ENCODE data around the gene CPB1. TPM values are rescaled to one million over a fixed set of nuclear protein-coding genes. Genes with fewer than 3 reads are reported as not detected.

The CPB1 gene
- total RNA-seq, 1 experiment from 2014 or later: not detected

- H3K4me1 ChIP-seq (ENCODE audit: low read length): no peaks in the 10 kb centered on the region
- H3K27me3 ChIP-seq (ENCODE audit: low read length): no peaks in the 10 kb centered on the region
- no peaks in the 10 kb centered on the region for H3K36me3 ChIP-seq (ENCODE audit: insufficient read depth, low read length)
- H2AFZ ChIP-seq (ENCODE audit: low read length): no peak overlapping the region
- no peak for DNase-seq
- no peaks in the 10 kb centered on the region for H4K20me1 ChIP-seq (ENCODE audit: insufficient read depth, low read depth, low read length)
- H3K9ac ChIP-seq (ENCODE audit: low read length): no peak overlapping the region
- no peaks in the 10 kb centered on the region for H3K79me2 ChIP-seq (ENCODE audit: low read length)
- no peak overlapping the region for H3K4me2 ChIP-seq (ENCODE audit: low read depth, low read length, poor library complexity, severe bottlenecking)
- H3K9me2 ChIP-seq (replicated peaks; ENCODE audit: insufficient read depth, low read length): no peaks in the 10 kb centered on the region
- no peak overlapping the region for H3K4me3 ChIP-seq (ENCODE audit: low read length)
- no peaks in the 10 kb centered on the region for H3K9me3 ChIP-seq (ENCODE audit: low read length)
- no peak overlapping the region for H3K27ac ChIP-seq (ENCODE audit: low read length)
These were observed 50.5 kb downstream of the CPB1 start for GRCh38 chr3:148878095-148878494.

GRCh38 chr3:148879256-148879655 is 51.6 kb downstream of the CPB1 start:
- no peaks in the 10 kb centered on the region for H3K36me3 ChIP-seq (ENCODE audit: insufficient read depth, low read length)
- H3K9ac ChIP-seq (ENCODE audit: low read length): no peak overlapping the region
- H4K20me1 ChIP-seq (ENCODE audit: insufficient read depth, low read depth, low read length): no peaks in the 10 kb centered on the region
- no peak overlapping the region for H3K4me2 ChIP-seq (ENCODE audit: low read depth, low read length, poor library complexity, severe bottlenecking)
- H2AFZ ChIP-seq (ENCODE audit: low read length): no peak overlapping the region
- H3K4me3 ChIP-seq (ENCODE audit: low read length): no peak overlapping the region
- H3K4me1 ChIP-seq (ENCODE audit: low read length): no peaks in the 10 kb centered on the region
- no peak for DNase-seq
- H3K9me2 ChIP-seq (replicated peaks; ENCODE audit: insufficient read depth, low read length): no peaks in the 10 kb centered on the region
- H3K9me3 ChIP-seq (ENCODE audit: low read length): no peaks in the 10 kb centered on the region
- H3K27me3 ChIP-seq (ENCODE audit: low read length): no peaks in the 10 kb centered on the region
- H3K79me2 ChIP-seq (ENCODE audit: low read length): no peaks in the 10 kb centered on the region
- H3K27ac ChIP-seq (ENCODE audit: low read length): no peak overlapping the region

- no peaks in the 10 kb centered on the region for H3K9me2 ChIP-seq (replicated peaks; ENCODE audit: insufficient read depth, low read length)
- peak; percentile 56 for DNase-seq
- no peaks in the 10 kb centered on the region for H3K27me3 ChIP-seq (ENCODE audit: low read length)
- no peak overlapping the region for H2AFZ ChIP-seq (ENCODE audit: low read length)
- H3K9me3 ChIP-seq (ENCODE audit: low read length): no peaks in the 10 kb centered on the region
- H3K9ac ChIP-seq (ENCODE audit: low read length): no peak overlapping the region
- H3K79me2 ChIP-seq (ENCODE audit: low read length): no peaks in the 10 kb centered on the region
- H3K4me2 ChIP-seq (ENCODE audit: low read depth, low read length, poor library complexity, severe bottlenecking): no peak overlapping the region
- H3K4me1 ChIP-seq (ENCODE audit: low read length): no peaks in the 10 kb centered on the region
- no peaks in the 10 kb centered on the region for H4K20me1 ChIP-seq (ENCODE audit: insufficient read depth, low read depth, low read length)
- H3K36me3 ChIP-seq (ENCODE audit: insufficient read depth, low read length): no peaks in the 10 kb centered on the region
- no peak overlapping the region for H3K27ac ChIP-seq (ENCODE audit: low read length)
- no peak overlapping the region for H3K4me3 ChIP-seq (ENCODE audit: low read length)
These were observed 53.1 kb downstream of the CPB1 start for GRCh38 chr3:148880681-148881080.

- Histone ChIP-seq H3K79me2 (ENCODE audit: low read length) (no peaks in the 10 kb centered on the region), H3K36me3 (ENCODE audit: insufficient read depth, low read length) (no peaks in the 10 kb centered on the region), H3K4me1 (ENCODE audit: low read length) (no peaks in the 10 kb centered on the region), H3K27ac (ENCODE audit: low read length) (no peak overlapping the region), H3K4me2 (ENCODE audit: low read depth, low read length, poor library complexity, severe bottlenecking) (no peak overlapping the region), H3K9me3 (ENCODE audit: low read length) (no peaks in the 10 kb centered on the region), H2AFZ (ENCODE audit: low read length) (no peak overlapping the region), H3K9me2 (replicated peaks; ENCODE audit: insufficient read depth, low read length) (no peaks in the 10 kb centered on the region), H4K20me1 (ENCODE audit: insufficient read depth, low read depth, low read length) (no peaks in the 10 kb centered on the region), H3K9ac (ENCODE audit: low read length) (no peak overlapping the region), H3K27me3 (ENCODE audit: low read length) (no peaks in the 10 kb centered on the region), H3K4me3 (ENCODE audit: low read length) (no peak overlapping the region)
- DNase-seq: no peak
These were observed 53.7 kb downstream of the CPB1 start for GRCh38 chr3:148881286-148881685.

- Histone ChIP-seq H4K20me1 (ENCODE audit: insufficient read depth, low read depth, low read length) (no peaks in the 10 kb centered on the region), H3K27ac (ENCODE audit: low read length) (no peak overlapping the region), H2AFZ (ENCODE audit: low read length) (no peak overlapping the region), H3K9me2 (replicated peaks; ENCODE audit: insufficient read depth, low read length) (no peaks in the 10 kb centered on the region), H3K36me3 (ENCODE audit: insufficient read depth, low read length) (no peaks in the 10 kb centered on the region), H3K4me2 (ENCODE audit: low read depth, low read length, poor library complexity, severe bottlenecking) (no peak overlapping the region), H3K79me2 (ENCODE audit: low read length) (no peaks in the 10 kb centered on the region), H3K9ac (ENCODE audit: low read length) (no peak overlapping the region), H3K27me3 (ENCODE audit: low read length) (no peaks in the 10 kb centered on the region), H3K4me3 (ENCODE audit: low read length) (no peak overlapping the region), H3K9me3 (ENCODE audit: low read length) (no peaks in the 10 kb centered on the region), H3K4me1 (ENCODE audit: low read length) (no peaks in the 10 kb centered on the region)
- no peak for DNase-seq
These were observed 54.7 kb downstream of the CPB1 start for GRCh38 chr3:148882288-148882687.

GRCh38 chr3:148883163-148883562 is 55.6 kb downstream of the CPB1 start:
- no peak overlapping the region for H2AFZ ChIP-seq (ENCODE audit: low read length)
- no peak overlapping the region for H3K9ac ChIP-seq (ENCODE audit: low read length)
- no peaks in the 10 kb centered on the region for H3K27me3 ChIP-seq (ENCODE audit: low read length)
- no peaks in the 10 kb centered on the region for H4K20me1 ChIP-seq (ENCODE audit: insufficient read depth, low read depth, low read length)
- no peaks in the 10 kb centered on the region for H3K4me1 ChIP-seq (ENCODE audit: low read length)
- no peaks in the 10 kb centered on the region for H3K79me2 ChIP-seq (ENCODE audit: low read length)
- no peaks in the 10 kb centered on the region for H3K36me3 ChIP-seq (ENCODE audit: insufficient read depth, low read length)
- H3K27ac ChIP-seq (ENCODE audit: low read length): no peak overlapping the region
- DNase-seq: no peak
- H3K4me2 ChIP-seq (ENCODE audit: low read depth, low read length, poor library complexity, severe bottlenecking): no peak overlapping the region
- no peak overlapping the region for H3K4me3 ChIP-seq (ENCODE audit: low read length)
- no peaks in the 10 kb centered on the region for H3K9me2 ChIP-seq (replicated peaks; ENCODE audit: insufficient read depth, low read length)
- no peaks in the 10 kb centered on the region for H3K9me3 ChIP-seq (ENCODE audit: low read length)

GRCh38 chr3:148884261-148884660 is 56.6 kb downstream of the CPB1 start:
- Histone ChIP-seq H3K9me2 (replicated peaks; ENCODE audit: insufficient read depth, low read length) (no peaks in the 10 kb centered on the region), H3K4me3 (ENCODE audit: low read length) (no peak overlapping the region), H3K36me3 (ENCODE audit: insufficient read depth, low read length) (no peaks in the 10 kb centered on the region), H3K9me3 (ENCODE audit: low read length) (no peaks in the 10 kb centered on the region), H3K27me3 (ENCODE audit: low read length) (no peaks in the 10 kb centered on the region), H4K20me1 (ENCODE audit: insufficient read depth, low read depth, low read length) (no peaks in the 10 kb centered on the region), H3K79me2 (ENCODE audit: low read length) (no peaks in the 10 kb centered on the region), H3K4me2 (ENCODE audit: low read depth, low read length, poor library complexity, severe bottlenecking) (no peak overlapping the region), H3K4me1 (ENCODE audit: low read length) (no peaks in the 10 kb centered on the region), H3K9ac (ENCODE audit: low read length) (no peak overlapping the region), H3K27ac (ENCODE audit: low read length) (no peak overlapping the region), H2AFZ (ENCODE audit: low read length) (no peak overlapping the region)
- DNase-seq: no peak

- no peak overlapping the region for H3K9ac ChIP-seq (ENCODE audit: low read length)
- no peak overlapping the region for H3K4me3 ChIP-seq (ENCODE audit: low read length)
- H3K79me2 ChIP-seq (ENCODE audit: low read length): no peaks in the 10 kb centered on the region
- no peaks in the 10 kb centered on the region for H3K36me3 ChIP-seq (ENCODE audit: insufficient read depth, low read length)
- no peaks in the 10 kb centered on the region for H3K9me3 ChIP-seq (ENCODE audit: low read length)
- no peak for DNase-seq
- H3K9me2 ChIP-seq (replicated peaks; ENCODE audit: insufficient read depth, low read length): no peaks in the 10 kb centered on the region
- no peak overlapping the region for H3K27ac ChIP-seq (ENCODE audit: low read length)
- no peak overlapping the region for H3K4me2 ChIP-seq (ENCODE audit: low read depth, low read length, poor library complexity, severe bottlenecking)
- H3K27me3 ChIP-seq (ENCODE audit: low read length): no peaks in the 10 kb centered on the region
- H3K4me1 ChIP-seq (ENCODE audit: low read length): no peaks in the 10 kb centered on the region
- no peaks in the 10 kb centered on the region for H4K20me1 ChIP-seq (ENCODE audit: insufficient read depth, low read depth, low read length)
- H2AFZ ChIP-seq (ENCODE audit: low read length): no peak overlapping the region
These were observed 62.2 kb downstream of the CPB1 start for GRCh38 chr3:148889828-148890227.

GRCh38 chr3:148896062-148896461 is 68.5 kb downstream of the CPB1 start:
- Histone ChIP-seq H3K79me2 (ENCODE audit: low read length) (no peaks in the 10 kb centered on the region), H3K27ac (ENCODE audit: low read length) (no peak overlapping the region), H3K9ac (ENCODE audit: low read length) (no peak overlapping the region), H2AFZ (ENCODE audit: low read length) (no peak overlapping the region), H3K36me3 (ENCODE audit: insufficient read depth, low read length) (no peaks in the 10 kb centered on the region), H4K20me1 (ENCODE audit: insufficient read depth, low read depth, low read length) (no peaks in the 10 kb centered on the region), H3K27me3 (ENCODE audit: low read length) (no peaks in the 10 kb centered on the region), H3K4me1 (ENCODE audit: low read length) (no peaks in the 10 kb centered on the region), H3K9me3 (ENCODE audit: low read length) (no peaks in the 10 kb centered on the region), H3K4me2 (ENCODE audit: low read depth, low read length, poor library complexity, severe bottlenecking) (no peak overlapping the region), H3K9me2 (replicated peaks; ENCODE audit: insufficient read depth, low read length) (no peaks in the 10 kb centered on the region), H3K4me3 (ENCODE audit: low read length) (no peak overlapping the region)
- no peak for DNase-seq
